ENCODE measurements around the gene MEGF11.

The MEGF11 gene

DNA sequence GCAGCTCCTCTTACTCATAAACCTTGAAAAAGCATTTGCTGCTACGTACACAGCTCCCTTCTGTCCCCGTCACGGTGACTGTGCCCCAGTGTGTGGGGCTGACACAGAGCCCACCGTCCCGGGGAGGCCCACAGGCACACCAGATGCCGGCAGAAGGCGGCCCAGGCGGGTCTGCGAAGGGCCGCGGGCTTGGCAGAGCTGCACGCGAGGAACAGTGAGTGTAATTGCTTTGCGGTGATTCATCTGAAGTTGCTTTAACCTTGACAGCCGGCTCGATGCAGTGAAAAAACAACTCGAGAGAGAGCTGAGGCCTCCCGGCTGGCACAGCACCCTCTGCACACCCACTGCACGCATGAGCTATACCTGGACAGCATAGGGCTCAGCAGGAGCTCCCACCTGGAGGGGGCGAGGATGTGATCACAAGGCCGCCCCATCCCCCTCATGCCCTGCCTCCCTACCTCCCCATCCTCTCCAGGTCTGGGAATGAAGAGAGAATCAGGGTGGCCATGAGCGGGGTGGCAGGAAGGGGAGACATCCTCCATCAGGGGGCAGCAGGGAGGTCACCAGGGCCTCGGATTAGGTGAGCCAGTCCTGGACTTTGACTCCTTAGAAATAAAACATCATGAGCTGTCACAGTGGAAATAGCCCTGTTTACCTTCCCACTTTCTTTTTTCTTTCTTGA, 172.7 kb downstream of the MEGF11 start:
- H3K9me3 ChIP-seq (ENCODE audit: control insufficient read depth, low read length) = no peaks in the 10 kb centered on the region
- no peaks in the 10 kb centered on the region for H3K36me3 ChIP-seq (ENCODE audit: control insufficient read depth, insufficient read depth, low read length)
- no peak overlapping the region for H3K27ac ChIP-seq (ENCODE audit: insufficient read depth, low read depth, low read length, poor library complexity, severe bottlenecking)
- 83 to 84% methylated on average over 22 to 23 of the region's 23 CpGs for WGBS, 2 experiments
- no peak overlapping the region for H3K4me3 ChIP-seq (ENCODE audit: insufficient read depth, low read depth, low read length)
- no peaks in the 10 kb centered on the region for H3K4me1 ChIP-seq (ENCODE audit: control insufficient read depth, insufficient read depth, low read length)
- H3K27me3 ChIP-seq (ENCODE audit: control insufficient read depth, insufficient read depth, low read length, poor library complexity, severe bottlenecking) = no peaks in the 10 kb centered on the region

DNA sequence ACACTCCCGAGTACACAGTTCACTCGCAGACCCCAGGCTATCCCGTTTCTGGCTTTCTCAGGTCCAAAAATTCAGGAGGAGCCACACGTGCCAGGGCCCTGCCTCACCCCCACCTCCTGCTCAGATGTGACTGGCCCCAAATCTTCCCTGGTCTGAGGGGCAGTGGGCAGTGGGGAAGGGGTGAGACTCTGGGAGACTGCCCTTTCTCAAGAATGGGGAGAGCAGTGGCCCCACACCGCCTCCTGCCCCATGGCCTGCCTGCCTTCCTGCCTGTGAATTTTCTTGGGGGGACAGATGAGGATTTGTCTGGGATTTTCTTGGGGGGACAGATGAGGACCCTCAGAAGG, 174.6 kb downstream of the MEGF11 start:
- Histone ChIP-seq H3K27me3 (ENCODE audit: control insufficient read depth, insufficient read depth, low read length, poor library complexity, severe bottlenecking) (no peaks in the 10 kb centered on the region), H3K36me3 (ENCODE audit: control insufficient read depth, insufficient read depth, low read length) (no peaks in the 10 kb centered on the region), H3K4me1 (ENCODE audit: control insufficient read depth, insufficient read depth, low read length) (no peaks in the 10 kb centered on the region), H3K9me3 (ENCODE audit: control insufficient read depth, low read length) (no peaks in the 10 kb centered on the region), H3K4me3 (ENCODE audit: insufficient read depth, low read depth, low read length) (no peak overlapping the region), H3K27ac (ENCODE audit: insufficient read depth, low read depth, low read length, poor library complexity, severe bottlenecking) (no peak overlapping the region)
- 86 to 91% methylated on average over 5 of the region's 5 CpGs for WGBS, 2 experiments

- Histone ChIP-seq H3K9me3 (ENCODE audit: control insufficient read depth, low read length) (no peaks in the 10 kb centered on the region), H3K4me3 (ENCODE audit: insufficient read depth, low read depth, low read length) (no peak overlapping the region), H3K27ac (ENCODE audit: insufficient read depth, low read depth, low read length, poor library complexity, severe bottlenecking) (no peak overlapping the region), H3K27me3 (ENCODE audit: control insufficient read depth, insufficient read depth, low read length, poor library complexity, severe bottlenecking) (no peaks in the 10 kb centered on the region), H3K4me1 (ENCODE audit: control insufficient read depth, insufficient read depth, low read length) (no peaks in the 10 kb centered on the region), H3K36me3 (ENCODE audit: control insufficient read depth, insufficient read depth, low read length) (no peaks in the 10 kb centered on the region)
- WGBS, 2 experiments = 86 to 87% methylated on average over 20 of the region's 20 CpGs
These were observed 175.2 kb downstream of the MEGF11 start for GRCh38 chr15:66078196-66078928.

DNA sequence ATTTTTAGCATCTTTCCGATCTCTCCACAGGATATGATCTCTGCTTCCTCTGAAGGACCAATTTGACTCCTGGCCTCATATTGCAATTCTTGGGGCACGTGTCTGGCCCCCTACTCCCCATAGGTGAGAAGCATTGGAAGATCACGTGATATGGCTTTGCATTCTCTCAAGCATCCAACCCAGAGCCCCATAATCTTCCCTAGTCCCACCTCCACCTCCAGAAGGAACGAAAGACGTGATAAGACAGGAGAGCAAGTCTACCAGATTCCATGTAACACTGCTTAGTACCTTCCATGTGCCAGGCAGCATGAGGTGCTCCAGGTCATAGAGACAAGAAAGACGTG, 176.3 kb downstream of the MEGF11 start:
- H3K27ac ChIP-seq (ENCODE audit: insufficient read depth, low read depth, low read length, poor library complexity, severe bottlenecking) = no peak overlapping the region
- H3K4me1 ChIP-seq (ENCODE audit: control insufficient read depth, insufficient read depth, low read length) = no peaks in the 10 kb centered on the region
- no peaks in the 10 kb centered on the region for H3K27me3 ChIP-seq (ENCODE audit: control insufficient read depth, insufficient read depth, low read length, poor library complexity, severe bottlenecking)
- 89 to 93% methylated on average over 6 of the region's 6 CpGs for WGBS, 2 experiments
- no peaks in the 10 kb centered on the region for H3K9me3 ChIP-seq (ENCODE audit: control insufficient read depth, low read length)
- no peaks in the 10 kb centered on the region for H3K36me3 ChIP-seq (ENCODE audit: control insufficient read depth, insufficient read depth, low read length)
- H3K4me3 ChIP-seq (ENCODE audit: insufficient read depth, low read depth, low read length) = no peak overlapping the region

DNA sequence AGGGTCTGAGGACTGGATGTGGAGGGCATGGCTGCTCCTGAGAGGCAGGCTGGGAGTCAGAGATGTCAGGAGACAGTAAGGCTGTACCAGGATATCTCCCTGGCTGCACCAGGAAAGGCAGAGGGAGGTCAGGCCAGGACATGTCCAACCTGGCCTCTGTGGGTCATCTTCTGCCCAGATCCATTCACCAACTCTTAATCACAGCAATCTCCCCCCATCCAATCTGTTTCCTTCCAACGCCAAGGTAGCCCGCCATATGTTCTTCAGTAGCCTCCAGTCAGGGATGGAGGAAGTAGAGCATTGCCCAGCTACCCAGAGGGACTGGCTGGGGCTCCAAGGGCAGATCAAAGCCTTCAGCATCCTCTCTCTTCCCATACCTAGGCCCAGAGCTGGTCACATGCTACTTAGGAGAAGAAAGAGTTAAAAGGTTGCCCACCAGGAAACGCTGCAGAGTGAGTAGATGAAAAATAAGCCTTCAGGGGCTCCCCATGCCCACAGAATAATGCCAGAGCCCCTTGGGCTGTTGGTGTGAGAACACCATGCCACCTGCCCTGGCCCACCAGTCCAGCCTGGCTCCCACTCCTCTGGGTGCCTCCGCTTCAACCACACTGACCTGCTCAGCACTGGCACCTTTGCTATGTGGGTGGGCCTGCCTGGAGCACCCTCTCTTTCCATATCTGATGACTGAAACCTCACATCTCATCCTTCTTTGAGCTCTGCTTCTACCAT, 176.8 kb downstream of the MEGF11 start:
- H3K27me3 ChIP-seq (ENCODE audit: control insufficient read depth, insufficient read depth, low read length, poor library complexity, severe bottlenecking) = no peaks in the 10 kb centered on the region
- no peaks in the 10 kb centered on the region for H3K4me1 ChIP-seq (ENCODE audit: control insufficient read depth, insufficient read depth, low read length)
- H3K4me3 ChIP-seq (ENCODE audit: insufficient read depth, low read depth, low read length) = no peak overlapping the region
- H3K36me3 ChIP-seq (ENCODE audit: control insufficient read depth, insufficient read depth, low read length) = no peaks in the 10 kb centered on the region
- 90 to 94% methylated on average over 4 of the region's 4 CpGs for WGBS, 2 experiments
- H3K9me3 ChIP-seq (ENCODE audit: control insufficient read depth, low read length) = no peaks in the 10 kb centered on the region
- no peak overlapping the region for H3K27ac ChIP-seq (ENCODE audit: insufficient read depth, low read depth, low read length, poor library complexity, severe bottlenecking)

DNA sequence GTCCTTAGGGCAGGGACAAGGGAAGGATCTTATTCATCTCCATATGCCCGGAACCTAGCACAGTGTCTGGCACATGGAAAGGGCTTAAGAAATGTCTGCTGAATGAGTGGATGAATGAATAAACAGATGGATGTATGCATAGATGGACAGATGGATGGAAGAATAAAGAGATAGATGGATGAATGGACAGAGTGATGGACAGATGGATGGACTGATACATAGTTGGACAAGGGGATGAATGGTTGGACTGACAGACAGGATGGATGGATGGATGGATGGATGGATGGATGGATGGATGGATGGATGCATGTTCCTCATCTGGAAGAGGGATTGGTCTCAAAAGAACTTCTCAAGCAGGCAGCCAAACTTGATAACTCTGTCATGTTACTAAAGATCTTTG, 177.6 kb downstream of the MEGF11 start:
- Histone ChIP-seq H3K4me1 (ENCODE audit: control insufficient read depth, insufficient read depth, low read length) (no peaks in the 10 kb centered on the region), H3K9me3 (ENCODE audit: control insufficient read depth, low read length) (no peaks in the 10 kb centered on the region), H3K4me3 (ENCODE audit: insufficient read depth, low read depth, low read length) (no peak overlapping the region), H3K27me3 (ENCODE audit: control insufficient read depth, insufficient read depth, low read length, poor library complexity, severe bottlenecking) (no peaks in the 10 kb centered on the region), H3K36me3 (ENCODE audit: control insufficient read depth, insufficient read depth, low read length) (no peaks in the 10 kb centered on the region), H3K27ac (ENCODE audit: insufficient read depth, low read depth, low read length, poor library complexity, severe bottlenecking) (no peak overlapping the region)
- 96 to 97% methylated on average over 1 of the region's 1 CpG for WGBS, 2 experiments

- H3K4me3 ChIP-seq (ENCODE audit: insufficient read depth, low read depth, low read length) = no peak overlapping the region
- no peaks in the 10 kb centered on the region for H3K36me3 ChIP-seq (ENCODE audit: control insufficient read depth, insufficient read depth, low read length)
- WGBS, 2 experiments = 78 to 85% methylated on average over 11 of the region's 11 CpGs
- no peaks in the 10 kb centered on the region for H3K27me3 ChIP-seq (ENCODE audit: control insufficient read depth, insufficient read depth, low read length, poor library complexity, severe bottlenecking)
- H3K4me1 ChIP-seq (ENCODE audit: control insufficient read depth, insufficient read depth, low read length) = no peaks in the 10 kb centered on the region
- H3K9me3 ChIP-seq (ENCODE audit: control insufficient read depth, low read length) = no peaks in the 10 kb centered on the region
- H3K27ac ChIP-seq (ENCODE audit: insufficient read depth, low read depth, low read length, poor library complexity, severe bottlenecking) = no peak overlapping the region
These were observed 180.8 kb downstream of the MEGF11 start for GRCh38 chr15:66072616-66073361.

DNA sequence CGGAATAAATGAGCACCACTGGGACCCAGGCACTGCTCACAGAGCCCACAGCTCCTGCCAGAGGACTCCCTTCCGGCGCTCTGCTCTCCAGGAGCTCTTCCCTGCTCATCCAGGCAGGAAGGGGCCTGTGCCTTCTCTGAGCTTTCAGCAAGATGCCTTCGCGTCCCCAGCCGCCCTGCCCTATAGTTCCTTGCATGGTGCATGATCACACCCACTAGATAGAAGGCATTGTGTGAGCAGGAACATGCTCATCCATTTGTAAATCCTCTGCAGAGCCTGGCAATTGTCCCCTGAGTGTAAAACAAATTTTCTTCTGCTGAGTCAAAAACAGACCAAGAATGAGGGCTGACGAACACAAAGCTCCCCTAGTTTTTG, 181.6 kb downstream of the MEGF11 start:
- no peak overlapping the region for H3K4me3 ChIP-seq (ENCODE audit: insufficient read depth, low read depth, low read length)
- H3K27me3 ChIP-seq (ENCODE audit: control insufficient read depth, insufficient read depth, low read length, poor library complexity, severe bottlenecking) = no peaks in the 10 kb centered on the region
- H3K4me1 ChIP-seq (ENCODE audit: control insufficient read depth, insufficient read depth, low read length) = peaks cover 7% of the 10 kb centered on the region
- no peaks in the 10 kb centered on the region for H3K9me3 ChIP-seq (ENCODE audit: control insufficient read depth, low read length)
- H3K36me3 ChIP-seq (ENCODE audit: control insufficient read depth, insufficient read depth, low read length) = no peaks in the 10 kb centered on the region
- 71 to 77% methylated on average over 7 of the region's 7 CpGs for WGBS, 2 experiments
- H3K27ac ChIP-seq (ENCODE audit: insufficient read depth, low read depth, low read length, poor library complexity, severe bottlenecking) = no peak overlapping the region

DNA sequence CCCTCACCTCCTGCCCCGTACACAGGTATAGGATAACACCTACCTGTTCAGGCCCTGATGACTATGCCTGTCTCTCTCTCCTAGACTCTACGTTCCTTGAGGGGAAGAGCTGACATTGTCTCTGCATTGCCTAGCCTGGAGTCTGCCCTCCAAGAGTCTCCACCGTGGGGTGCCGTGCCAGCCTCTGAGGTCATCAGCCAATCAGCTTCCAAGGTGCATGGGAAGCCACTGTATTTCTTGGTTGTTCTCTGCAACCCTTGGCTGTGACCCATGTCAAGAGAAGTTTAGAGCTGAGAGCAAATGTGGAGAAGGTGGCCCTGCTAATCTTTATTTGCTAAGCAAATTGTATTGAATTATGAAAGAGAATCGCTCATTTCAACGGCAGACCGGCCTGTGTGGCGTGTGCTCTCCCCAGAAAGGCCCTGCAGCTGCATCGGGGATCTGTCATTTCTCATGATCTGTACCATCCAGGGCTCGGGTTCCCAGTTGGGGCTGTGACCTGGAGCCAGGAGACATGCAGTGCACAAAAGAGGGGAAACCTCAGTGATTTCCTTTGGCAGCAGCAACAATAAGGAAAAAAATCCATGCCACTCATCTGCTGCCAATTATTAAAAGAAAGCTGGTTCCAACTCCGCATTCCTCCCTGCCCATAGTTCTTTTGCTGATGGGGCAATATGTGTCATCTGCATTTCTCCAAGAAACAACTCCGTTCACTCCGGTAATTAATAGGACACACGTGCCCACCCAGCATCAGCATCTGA, 182.2 kb downstream of the MEGF11 start:
- peaks cover 7% of the 10 kb centered on the region for H3K4me1 ChIP-seq (ENCODE audit: control insufficient read depth, insufficient read depth, low read length)
- H3K27ac ChIP-seq (ENCODE audit: insufficient read depth, low read depth, low read length, poor library complexity, severe bottlenecking) = no peak overlapping the region
- H3K36me3 ChIP-seq (ENCODE audit: control insufficient read depth, insufficient read depth, low read length) = no peaks in the 10 kb centered on the region
- 91 to 94% methylated on average over 14 of the region's 14 CpGs for WGBS, 2 experiments
- H3K9me3 ChIP-seq (ENCODE audit: control insufficient read depth, low read length) = no peaks in the 10 kb centered on the region
- no peak overlapping the region for H3K4me3 ChIP-seq (ENCODE audit: insufficient read depth, low read depth, low read length)
- H3K27me3 ChIP-seq (ENCODE audit: control insufficient read depth, insufficient read depth, low read length, poor library complexity, severe bottlenecking) = no peaks in the 10 kb centered on the region
